Measurements from ENCODE around the gene PCK1. TPM values are rescaled to one million over a fixed set of nuclear protein-coding genes. Genes with fewer than 3 reads are reported as not detected.

PCK1 gene
- total and polyA plus RNA-seq, 4 donors: 8.9 to 532 (median 314) TPM

- peak overlapping the region in 1 of 2 donors; percentile 3 for H3K9ac ChIP-seq (ENCODE audit: low read depth in 1 of 2, low read length in 2 of 2)
- 59% methylated on average over 21 of the region's 21 CpGs for WGBS
- DNase-seq (ENCODE audit: low spot score): no peak
- TF ChIP-seq HNF4A (conservative IDR thresholded peaks at IDR 0.05) (peak; percentile 8 to 38), RXRA (IDR thresholded peaks at IDR 0.05) (peak in 1 of 2 donors; percentile 50), TAF1 (conservative IDR thresholded peaks at IDR 0.05) (no peak), YY1 (IDR thresholded peaks at IDR 0.05) (peak; percentile 52), MAX (IDR thresholded peaks at IDR 0.05) (peak; percentile 51)
- H3K27ac ChIP-seq (ENCODE audit: low read depth in 1 of 2, low read length in 2 of 2): peak overlapping the region; percentile 77 to 95
- H3K27me3 ChIP-seq (ENCODE audit: control insufficient read depth in 4 of 4, insufficient read depth in 4 of 4, low read length in 3 of 4): no peaks in the 10 kb centered on the region
- H3K9me3 ChIP-seq (ENCODE audit: control insufficient read depth in 4 of 4, low read length in 3 of 4): no peaks in the 10 kb centered on the region
- H3K4me1 ChIP-seq (ENCODE audit: control insufficient read depth in 4 of 4, insufficient read depth in 4 of 4, low read length in 3 of 4): peaks cover 3 to 65% (median 27%) of the 10 kb centered on the region in 4 donors
- H3K36me3 ChIP-seq (ENCODE audit: control insufficient read depth in 4 of 4, insufficient read depth in 3 of 4, low read depth in 1 of 4, low read length in 3 of 4): no peaks in the 10 kb centered on the region
- no peak overlapping the region for H3K4me3 ChIP-seq (ENCODE audit: low read depth in 1 of 3, low read length in 3 of 3)
These were observed 12.5 kb upstream of the PCK1 start for GRCh38 chr20:57548177-57549058.

GRCh38 chr20:57552471-57552870, 8.4 kb upstream of the PCK1 start:
- no peak for DNase-seq (ENCODE audit: low spot score)
- no peaks in the 10 kb centered on the region for H3K36me3 ChIP-seq (ENCODE audit: control insufficient read depth in 4 of 4, insufficient read depth in 3 of 4, low read depth in 1 of 4, low read length in 3 of 4)
- H3K27ac ChIP-seq (ENCODE audit: low read depth in 1 of 2, low read length in 2 of 2): peak overlapping the region; percentile 88 to 89
- no peaks in the 10 kb centered on the region for H3K9me3 ChIP-seq (ENCODE audit: control insufficient read depth in 4 of 4, low read length in 3 of 4)
- peaks cover 4 to 66% (median 29%) of the 10 kb centered on the region in 4 donors for H3K4me1 ChIP-seq (ENCODE audit: control insufficient read depth in 4 of 4, insufficient read depth in 4 of 4, low read length in 3 of 4)
- H3K27me3 ChIP-seq (ENCODE audit: control insufficient read depth in 4 of 4, insufficient read depth in 4 of 4, low read length in 3 of 4): no peaks in the 10 kb centered on the region
- peak overlapping the region; percentile 47 to 74 for H3K9ac ChIP-seq (ENCODE audit: low read depth in 1 of 2, low read length in 2 of 2)
- 37% methylated on average over 6 of the region's 6 CpGs for WGBS
- no peak overlapping the region for H3K4me3 ChIP-seq (ENCODE audit: low read depth in 1 of 3, low read length in 3 of 3)
- TF ChIP-seq REST (IDR thresholded peaks at IDR 0.05) (peak; percentile 73), MAX (IDR thresholded peaks at IDR 0.05) (peak; percentile 81), RXRA (IDR thresholded peaks at IDR 0.05) (peak; percentile 77 to 91), TAF1 (conservative IDR thresholded peaks at IDR 0.05) (no peak), JUND (IDR thresholded peaks at IDR 0.05) (peak in 1 of 2 donors; percentile 73), HNF4G (IDR thresholded peaks at IDR 0.05) (no peak), ZBTB33 (IDR thresholded peaks at IDR 0.05) (peak; percentile 54), GABPA (IDR thresholded peaks at IDR 0.05 in 1 of 2, conservative IDR thresholded peaks at IDR 0.05 in 1 of 2) (no peak), EGR1 (IDR thresholded peaks at IDR 0.05; ENCODE audit: low read depth in 2 of 2) (no peak), NR2F2 (IDR thresholded peaks at IDR 0.05) (no peak), RAD21 (IDR thresholded peaks at IDR 0.05) (peak; percentile 32 to 57), YY1 (IDR thresholded peaks at IDR 0.05) (peak; percentile 96), HNF4A (conservative IDR thresholded peaks at IDR 0.05) (peak; percentile 45 to 76), FOXA1 (IDR thresholded peaks at IDR 0.05) (peak; percentile 17), SP1 (IDR thresholded peaks at IDR 0.05) (peak; percentile 67), ATF3 (IDR thresholded peaks at IDR 0.05) (peak; percentile 96), CTCF (IDR thresholded peaks at IDR 0.05; ENCODE audit: low read depth, low read length, missing input control) (no peak)
